HG03565 (cell line): ENCODE measurements around the gene CDKN1A.
"Not testable (repeated sequence)": the region's sequence is repeated elsewhere in the genome, so short reads cannot be mapped to it uniquely, and the experiment has no call there.

Source experiments
- ATAC-seq: cut with Tn5 transposase; IDR thresholded peaks from one replicate; pipeline ENCODE4 v1.9.1; 2021; ENCODE audit warnings: mild to moderate bottlenecking, moderate library complexity; ENCODE audit not compliant: unreplicated experiment

CDKN1A gene

DNA sequence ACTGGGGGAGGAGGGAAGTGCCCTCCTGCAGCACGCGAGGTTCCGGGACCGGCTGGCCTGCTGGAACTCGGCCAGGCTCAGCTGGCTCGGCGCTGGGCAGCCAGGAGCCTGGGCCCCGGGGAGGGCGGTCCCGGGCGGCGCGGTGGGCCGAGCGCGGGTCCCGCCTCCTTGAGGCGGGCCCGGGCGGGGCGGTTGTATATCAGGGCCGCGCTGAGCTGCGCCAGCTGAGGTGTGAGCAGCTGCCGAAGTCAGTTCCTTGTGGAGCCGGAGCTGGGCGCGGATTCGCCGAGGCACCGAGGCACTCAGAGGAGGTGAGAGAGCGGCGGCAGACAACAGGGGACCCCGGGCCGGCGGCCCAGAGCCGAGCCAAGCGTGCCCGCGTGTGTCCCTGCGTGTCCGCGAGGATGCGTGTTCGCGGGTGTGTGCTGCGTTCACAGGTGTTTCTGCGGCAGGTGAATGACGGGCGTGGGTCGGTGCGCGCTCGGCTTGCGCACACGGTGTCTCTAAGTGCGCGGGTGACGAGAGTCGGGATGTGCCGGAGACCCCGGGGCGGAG is at the start of gene CDKN1A:
TSS of gene CDKN1A (plus strand) at position 227 of the 555 bp plus-strand sequence. CDS start 5,388 bp downstream, outside the sequence.
- ATAC-seq = peak; percentile 34

DNA sequence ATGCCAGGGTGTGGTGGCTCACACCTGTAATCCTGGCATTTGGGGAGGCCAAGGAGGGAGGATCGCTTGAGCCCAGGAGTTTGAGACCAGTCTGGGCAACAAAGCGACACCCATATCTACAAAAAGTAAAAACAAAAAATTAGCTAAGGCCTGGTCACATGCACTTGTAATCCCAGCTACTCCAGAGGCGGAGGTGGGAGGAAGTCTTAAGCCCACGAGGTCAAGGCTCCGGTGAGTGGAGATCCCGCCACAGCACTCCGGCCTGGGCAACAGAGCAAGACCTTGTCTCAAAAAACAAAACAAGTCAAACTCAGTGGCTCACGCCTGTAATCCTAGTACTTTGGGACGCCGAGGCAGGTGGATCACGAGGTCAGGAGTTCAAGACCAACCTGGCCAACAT is 48.7 kb upstream of the CDKN1A start:
- ATAC-seq = no peak

DNA sequence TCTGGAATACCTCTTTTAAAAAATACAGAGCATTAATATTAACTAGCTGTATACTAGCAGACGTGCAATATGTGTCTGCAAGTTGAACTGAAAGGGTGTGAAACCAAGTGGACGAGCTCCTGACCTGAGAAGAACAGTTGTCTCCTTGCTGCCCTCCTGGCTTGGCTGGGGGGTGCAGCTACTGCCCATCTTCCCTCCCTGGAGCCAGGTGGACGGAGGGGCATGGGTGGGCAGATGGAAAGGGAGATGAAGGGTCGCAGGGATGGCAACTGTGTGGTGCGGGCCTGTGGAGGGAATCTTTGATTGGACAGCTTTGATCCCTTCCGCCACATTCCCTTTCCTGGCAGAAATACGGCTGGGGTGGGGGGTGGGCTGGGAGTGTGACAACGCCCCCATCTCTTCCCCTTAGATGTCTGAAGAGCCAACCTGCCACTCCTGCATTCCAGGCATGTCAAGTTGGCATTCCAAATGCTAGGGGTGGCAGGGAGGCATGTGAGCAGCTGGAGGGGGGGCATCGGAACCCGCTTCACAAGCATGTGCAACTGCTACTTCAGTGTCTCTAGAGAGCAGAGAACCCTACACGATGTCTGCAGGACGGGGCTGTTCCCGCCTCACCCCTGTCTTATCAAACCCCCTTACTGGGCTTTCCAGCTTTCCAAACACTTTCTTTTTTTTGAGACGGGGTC is 47.0 kb upstream of the CDKN1A start:
- ATAC-seq = no peak

DNA sequence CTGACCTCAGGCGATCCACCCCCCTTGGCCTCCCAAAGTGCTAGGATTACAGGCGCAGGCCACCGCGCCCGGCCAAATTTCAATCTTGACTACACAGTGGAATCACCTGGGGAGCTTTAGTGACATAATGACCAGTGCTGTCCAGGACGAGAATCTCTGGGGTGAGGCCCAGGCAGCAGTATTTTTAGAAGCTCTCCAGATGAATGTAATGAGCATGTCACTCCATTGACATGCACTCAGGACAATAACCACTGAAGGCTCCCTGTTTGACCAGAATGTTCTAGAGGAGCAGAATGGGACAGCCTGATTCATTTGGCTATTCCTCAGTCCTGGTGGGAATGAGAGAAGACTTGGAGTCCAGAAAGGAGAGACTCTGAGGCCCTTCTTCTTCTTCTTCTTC is 45.1 kb upstream of the CDKN1A start:
- no peak for ATAC-seq

DNA sequence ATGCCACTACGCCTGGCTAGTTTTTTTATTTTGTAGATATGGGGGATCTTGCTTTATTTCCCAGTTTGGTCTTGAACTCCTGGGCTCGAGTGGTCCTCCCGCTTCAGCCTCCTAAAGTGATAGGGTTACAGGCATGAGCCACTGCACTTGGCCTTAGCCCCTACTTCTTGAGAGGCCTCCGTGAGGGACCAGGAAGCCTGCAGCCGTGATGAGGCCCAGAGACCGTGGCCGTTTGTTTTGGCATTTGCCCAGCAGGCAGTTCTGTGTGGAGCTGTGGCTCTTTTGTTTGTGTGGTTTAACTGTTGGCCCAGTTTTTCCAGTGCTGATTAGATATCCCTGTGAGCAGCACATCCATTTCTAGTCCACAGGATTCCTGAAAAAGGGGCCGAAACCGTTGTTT is 44.6 kb upstream of the CDKN1A start:
- ATAC-seq = no peak

DNA sequence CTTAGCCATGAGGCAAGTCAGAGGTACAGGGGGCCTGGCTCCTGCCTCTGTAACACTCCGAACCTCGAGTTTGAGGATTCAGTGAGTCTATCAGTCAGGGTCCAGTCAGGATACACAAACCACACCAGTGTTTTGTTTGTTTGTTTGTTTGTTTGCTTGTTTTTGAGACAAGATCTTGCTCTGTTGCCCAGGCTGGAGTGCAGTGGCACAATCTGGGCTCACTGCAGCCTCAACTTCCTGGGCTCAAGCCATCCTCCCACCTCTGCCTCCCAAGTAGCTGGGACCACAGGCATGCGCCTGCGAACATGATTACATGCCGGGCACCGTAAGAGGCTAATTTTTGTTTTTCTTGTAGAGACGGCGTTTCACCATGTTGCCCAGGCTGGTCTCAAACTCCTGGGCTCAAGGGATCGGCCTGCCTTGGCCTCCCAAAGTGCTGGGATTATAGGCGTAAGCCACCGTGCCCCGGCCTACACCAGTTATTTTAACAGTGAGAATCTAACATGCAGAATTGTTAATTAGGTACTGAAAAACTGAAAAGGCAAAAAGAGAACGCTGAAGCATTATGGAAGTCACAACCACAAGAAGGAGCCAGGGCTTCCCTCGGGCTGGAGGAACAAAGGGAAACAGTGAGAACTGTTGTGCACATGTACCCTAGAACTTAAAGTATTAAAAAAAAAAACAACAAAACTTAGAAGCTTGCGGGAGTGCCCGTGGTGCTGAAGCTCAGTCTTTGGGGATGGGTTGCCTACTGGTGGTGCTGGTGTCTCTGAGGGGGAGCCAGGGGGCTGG is 44.0 kb upstream of the CDKN1A start:
- no peak for ATAC-seq

DNA sequence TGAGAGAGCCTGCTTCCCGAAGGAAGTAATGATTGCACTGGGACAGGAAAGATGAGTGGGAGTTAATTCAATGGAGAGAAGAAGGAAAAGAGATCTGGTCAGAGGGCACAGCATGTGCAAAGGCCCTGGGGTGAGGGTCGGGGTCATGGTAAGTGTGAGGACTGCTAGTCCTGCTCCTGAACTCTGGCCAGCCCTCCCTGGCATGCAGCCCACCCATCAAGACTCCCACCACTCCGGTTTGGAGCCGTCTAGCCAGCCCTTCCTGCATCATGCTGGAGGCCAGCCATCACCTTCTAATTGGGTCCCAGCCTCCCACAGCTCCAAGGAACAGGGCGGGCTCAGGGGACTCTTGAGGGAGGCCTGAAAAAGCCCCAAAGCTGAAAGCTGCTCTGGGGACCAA is 42.2 kb upstream of the CDKN1A start:
- ATAC-seq = no peak

DNA sequence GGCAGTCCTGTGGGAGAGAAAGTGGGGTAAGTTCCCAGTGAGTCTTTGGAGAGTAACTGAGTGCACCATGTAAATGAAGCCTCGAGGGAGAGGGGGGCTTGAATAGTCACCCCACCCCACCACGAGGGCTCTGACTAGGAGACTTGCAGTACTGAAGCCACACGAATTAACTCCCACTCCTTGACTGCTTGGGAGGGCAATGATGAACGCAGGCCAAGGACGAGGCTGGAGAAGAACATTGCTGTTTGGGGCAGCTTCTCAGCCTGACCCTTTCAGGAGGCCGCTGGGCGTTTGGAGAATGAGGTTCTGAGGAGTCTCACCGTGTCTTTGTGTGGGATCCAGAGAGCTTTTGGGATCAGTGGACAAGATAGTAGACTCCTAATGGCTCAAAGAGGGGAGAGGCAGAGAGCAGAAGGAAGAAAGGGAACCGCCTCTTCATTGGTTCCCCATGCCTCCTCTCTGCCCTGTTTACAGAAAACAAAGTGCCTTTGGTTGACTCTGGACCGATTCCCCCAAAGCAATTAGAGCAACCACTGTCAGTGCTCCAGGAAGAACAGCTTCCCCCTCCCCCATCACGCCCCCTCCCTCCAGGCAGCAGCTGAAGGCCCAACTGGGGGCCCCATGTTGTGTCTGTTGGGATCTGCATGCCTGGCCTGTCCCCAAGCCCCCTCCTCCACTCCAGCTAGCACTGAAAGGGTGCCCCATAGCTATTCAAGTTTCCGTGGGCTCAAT is 41.7 kb upstream of the CDKN1A start:
- ATAC-seq = no peak

DNA sequence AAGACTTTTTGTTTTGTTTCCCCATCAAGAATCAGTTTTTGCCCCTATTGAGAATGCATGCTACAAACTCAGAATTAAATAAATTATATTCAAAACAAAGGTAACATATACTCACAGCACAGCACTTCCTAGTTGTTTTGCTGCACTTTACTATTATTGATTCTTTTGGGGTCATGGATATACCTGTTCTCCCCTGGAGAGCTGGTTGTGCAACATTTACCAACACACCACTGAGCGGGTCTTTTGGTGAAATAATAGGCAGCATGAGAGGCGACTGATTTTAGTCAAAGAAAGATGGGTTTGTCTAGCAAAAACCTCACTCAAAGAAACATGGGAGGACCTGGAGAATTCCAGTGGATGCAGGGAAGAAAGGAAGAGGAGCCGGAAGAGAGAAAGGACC is 39.9 kb upstream of the CDKN1A start:
- ATAC-seq = no peak

DNA sequence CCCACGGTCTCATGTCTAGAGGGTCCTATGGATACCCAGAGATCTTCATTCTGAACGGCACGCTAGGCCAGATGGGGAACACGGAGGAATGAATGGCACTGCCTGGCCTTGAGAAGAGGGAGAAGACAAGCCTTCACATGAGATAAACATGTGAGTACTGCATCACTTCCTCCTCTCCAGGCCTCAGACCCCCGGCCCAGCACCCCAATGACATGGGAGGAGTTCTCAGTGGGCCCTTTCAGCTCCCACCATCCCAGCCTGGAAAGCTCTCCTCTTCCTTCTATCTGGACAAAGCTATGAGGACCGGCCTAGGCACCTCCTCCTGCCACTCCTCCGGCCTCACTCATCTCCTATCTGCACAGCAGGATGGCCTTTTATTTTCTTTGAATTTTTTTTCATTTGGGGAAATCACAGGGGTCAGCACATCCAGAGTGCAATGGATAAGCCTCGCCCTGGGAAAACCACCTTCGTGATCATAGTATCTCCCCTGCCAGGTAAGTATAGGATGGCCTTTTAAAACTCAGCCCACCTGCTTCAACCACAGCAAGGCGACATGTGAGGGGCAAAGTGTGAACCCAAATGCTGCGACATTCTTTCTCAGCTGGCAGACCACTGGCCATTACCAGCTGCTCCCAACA is 39.2 kb upstream of the CDKN1A start:
- ATAC-seq = no peak

DNA sequence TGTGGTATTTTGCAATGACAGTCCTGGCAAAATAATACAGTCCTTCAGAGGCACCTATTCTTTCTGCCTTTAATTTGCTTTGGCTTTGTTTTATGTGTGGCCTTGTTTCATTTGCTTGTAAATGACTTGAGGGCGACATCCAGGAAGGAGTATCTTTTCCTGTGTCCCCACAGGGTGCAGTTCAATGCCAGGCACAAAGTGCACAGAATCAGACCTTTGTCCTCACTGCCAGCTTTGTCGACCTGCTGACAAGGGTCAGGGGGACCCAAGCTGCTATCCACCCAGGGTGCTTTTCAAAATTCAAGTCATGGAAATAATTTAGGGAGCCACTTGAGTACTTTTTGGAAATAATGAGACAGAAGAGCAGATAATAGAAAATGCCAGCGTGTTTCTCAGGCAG is 37.0 kb upstream of the CDKN1A start:
- no peak for ATAC-seq

DNA sequence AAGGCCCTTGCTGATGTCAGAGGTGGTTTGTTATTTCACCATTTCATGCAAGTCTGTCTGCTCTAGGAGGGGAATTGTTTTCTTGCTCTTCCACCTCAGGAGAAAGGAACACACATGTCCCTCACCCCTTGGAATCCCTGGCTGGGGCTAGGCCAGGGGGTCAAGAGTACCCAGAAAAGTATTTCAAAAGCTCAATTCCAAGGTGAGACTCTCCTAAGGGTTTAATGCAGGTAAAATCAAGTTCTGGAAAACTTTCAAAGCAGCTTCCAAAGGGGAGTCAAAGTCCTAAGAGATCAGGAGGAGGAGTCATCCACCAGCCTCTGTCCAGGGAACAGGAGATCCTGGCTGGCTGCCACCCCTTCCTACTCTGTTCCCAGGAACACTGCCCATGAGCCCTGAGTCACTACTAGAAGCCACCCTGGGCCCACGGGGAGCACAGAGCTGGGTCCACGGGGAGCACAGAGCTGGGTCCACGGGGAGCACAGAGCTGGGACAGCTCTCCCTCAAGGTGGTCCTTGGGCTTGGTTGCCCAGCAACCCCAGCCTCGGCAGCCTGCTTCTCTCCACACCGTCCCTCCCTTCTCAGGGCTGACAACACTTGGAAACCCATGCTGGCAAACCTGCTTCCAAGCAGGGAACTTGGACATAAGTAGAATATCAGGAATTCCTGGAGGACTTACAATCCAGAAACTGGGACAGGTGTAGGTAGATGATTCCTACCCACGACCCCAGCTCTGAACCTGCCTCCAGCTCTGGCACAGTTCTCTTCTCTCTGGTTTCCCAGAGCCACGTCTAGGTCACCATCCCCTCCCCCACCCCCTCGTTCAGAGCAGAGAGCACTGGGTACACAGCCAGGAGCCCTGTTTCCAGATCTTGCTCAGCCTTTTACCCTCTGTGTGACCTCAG is 35.3 kb upstream of the CDKN1A start:
- no peak for ATAC-seq

DNA sequence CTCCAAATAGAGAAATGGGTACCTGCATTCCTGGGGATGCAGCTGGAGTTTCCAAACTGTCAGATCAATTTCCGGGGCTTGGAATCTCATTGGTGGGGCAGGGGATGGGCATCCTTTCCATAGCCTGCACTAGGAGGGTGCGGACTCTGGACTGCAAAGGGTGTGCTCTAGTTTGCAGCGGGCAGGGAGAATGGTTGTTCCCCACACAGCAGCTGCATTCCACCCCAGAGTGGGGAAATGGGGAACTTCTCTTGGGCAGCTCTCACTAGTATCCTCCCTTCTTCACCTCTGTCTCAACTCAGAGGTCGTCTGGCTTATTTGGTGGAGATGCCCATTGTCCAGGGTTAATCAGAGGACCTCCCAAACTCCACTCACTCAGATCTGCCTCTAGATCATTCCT is 34.5 kb upstream of the CDKN1A start:
- no peak for ATAC-seq

DNA sequence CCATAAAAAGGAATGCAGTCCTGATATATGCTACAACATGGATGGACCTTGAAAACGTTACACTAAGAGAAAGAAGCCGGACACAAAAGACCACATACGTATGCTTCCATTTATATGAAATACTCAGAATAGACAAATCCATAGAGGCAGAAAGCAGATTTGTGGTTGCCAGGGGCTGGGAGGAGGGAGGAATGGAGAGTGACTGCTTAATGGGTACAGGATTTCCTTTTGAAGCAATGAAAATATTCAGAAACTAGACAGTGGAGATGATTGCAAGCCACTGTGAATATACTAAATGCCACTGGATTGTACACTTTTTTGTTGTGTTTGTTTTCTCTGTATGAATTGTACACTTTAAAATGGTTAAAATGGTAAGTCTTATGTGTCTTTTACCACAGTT is 29.4 kb upstream of the CDKN1A start:
- no peak for ATAC-seq

DNA sequence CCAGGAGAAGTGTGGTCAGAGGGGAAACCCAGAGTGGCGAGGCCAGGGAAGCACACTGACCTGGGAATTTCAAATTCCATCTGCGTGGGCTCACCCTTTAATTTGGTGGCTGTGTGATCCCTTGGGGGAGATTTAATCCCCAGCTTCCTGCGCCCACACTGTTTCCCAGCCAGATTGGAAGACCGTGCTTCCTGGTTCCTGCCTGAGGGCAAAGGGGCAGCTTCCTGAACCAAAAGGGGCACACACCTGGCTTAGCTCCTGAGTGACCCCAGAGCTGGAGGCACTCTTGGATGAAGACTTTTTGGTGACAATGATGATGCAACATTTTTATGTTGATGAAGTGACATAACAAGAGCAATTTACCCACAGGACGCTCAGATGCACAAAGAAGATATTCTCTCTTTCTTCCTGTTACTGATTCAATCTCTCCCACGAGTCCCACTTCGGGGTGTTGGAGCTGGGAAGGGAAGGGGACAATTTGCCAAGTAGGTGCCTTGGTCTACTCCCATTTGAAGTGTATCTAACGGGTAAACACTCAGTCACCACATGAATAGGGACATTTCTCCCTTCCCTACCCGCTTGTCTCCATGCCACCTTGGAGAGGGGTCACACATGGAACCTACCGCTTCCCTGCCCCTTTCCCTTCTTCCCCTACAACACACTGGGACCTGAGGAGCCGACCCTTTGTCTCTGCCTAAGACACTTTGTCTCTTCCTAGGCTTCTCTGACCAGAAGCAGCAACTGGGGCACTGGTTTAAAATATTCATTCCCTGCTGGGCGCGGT is 28.6 kb upstream of the CDKN1A start:
- no peak for ATAC-seq

DNA sequence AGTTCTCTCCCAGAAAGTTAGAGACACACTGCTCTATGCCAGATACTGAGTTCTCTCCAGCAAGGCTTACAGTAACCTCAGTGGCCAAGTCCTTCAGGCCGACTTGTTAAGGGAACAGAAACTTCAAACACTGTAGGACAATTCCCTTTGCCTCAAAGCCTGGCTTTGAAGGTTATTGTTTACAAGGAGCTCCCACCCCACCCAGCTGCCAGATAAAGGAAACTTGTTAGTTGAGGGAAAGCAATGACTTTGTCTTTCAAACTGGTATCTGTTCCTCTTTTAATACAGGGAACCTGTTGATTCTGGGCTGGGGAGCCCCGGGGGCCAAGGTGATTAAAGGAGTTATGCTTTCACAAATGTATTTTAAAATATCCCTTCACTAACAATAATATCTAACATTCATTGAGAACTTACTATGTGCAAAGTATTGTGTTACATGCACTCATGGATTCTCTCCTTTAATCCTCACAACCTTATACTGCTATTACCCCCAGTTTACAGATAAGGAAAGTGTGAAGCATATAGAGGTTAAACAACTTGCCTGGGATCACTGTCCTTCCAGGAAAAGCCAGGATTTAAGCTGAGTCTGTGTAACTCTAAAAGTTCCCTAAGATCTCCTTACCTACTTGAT is 27.6 kb upstream of the CDKN1A start:
- no peak for ATAC-seq

DNA sequence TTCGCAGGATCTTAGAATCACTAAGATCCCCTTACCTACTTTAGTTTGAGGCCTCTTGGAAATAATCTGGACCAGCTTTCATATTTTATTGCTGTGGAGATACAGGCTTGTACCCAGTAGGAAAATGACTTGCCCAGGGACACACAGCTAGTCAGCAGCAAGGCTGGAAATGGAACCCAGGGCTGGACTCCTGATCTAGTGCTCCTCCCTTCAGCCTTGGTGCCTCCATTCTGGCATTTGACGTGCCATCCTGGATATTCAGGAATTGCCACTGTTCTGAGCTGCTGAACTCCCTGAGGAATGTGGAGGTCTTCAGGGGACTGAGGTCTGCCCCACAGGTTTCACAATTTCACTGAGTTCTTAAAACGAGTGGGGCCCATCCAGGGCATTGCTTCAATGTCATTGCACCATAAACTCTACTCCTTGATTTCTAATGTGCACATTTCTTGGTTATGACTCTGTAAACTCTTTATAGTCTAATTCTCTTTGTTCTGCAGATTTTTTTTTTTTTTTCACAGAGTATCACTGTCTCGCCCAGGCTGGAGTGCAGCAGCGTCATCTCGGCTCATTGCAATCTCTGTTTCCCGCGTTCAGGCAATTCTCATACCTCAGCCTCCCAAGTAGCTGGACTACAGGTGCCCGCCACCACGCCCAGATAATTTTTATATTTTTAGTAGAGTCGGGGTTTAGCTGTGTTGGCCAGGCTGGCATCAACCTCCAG is 26.7 kb upstream of the CDKN1A start:
- ATAC-seq = no peak

DNA sequence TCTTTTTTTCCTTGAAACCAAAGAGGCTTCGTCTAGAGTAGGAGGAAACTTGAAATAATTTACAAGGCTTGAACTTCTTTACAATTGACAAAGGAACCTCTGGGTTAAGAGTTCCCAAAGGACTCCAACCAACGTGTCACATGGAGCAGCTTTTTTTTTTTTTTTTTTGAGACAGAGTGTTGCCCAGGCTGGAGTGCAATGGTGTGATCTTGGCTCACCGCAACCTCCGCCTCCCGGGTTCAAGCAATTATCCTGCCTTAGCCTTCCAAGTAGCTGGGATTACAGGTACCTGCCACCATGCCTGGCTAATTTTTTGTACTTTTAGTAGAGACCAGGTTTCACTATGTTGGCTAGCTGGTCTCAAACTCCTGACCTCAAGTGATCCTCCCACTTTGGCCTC is 24.0 kb upstream of the CDKN1A start:
- ATAC-seq = not testable (repeated sequence)
